Kidney glomerular epithelial cell (primary cell): Measurements from ENCODE around the gene AMDHD2.
A peak's percentile ranks its signal among the peaks of the same experiment; 100 is the strongest.
"Not testable (repeated sequence)": the region's sequence is repeated elsewhere in the genome, so short reads cannot be mapped to it uniquely, and the experiment has no call there.

ENCODE experiments used
- DNase-seq: peaks from one replicate; lab custom pipeline; 2025; lab: John Stamatoyannopoulos, UW

The AMDHD2 gene

GRCh38 chr16:2520097-2520783 is at the start of gene AMDHD2:
AMDHD2 (plus strand) TSS chr16:2520371; CDS start chr16:2520459, 88 bp downstream.
- DNase-seq: peak; percentile 59

GRCh38 chr16:2470603-2471015 is 49.6 kb upstream of the AMDHD2 start:
- no peak for DNase-seq

GRCh38 chr16:2471016-2471652 is 49.0 kb upstream of the AMDHD2 start, which contains the start of gene NTN3:
NTN3 (plus strand) TSS chr16:2471297; CDS start chr16:2471702, 405 bp downstream.
- DNase-seq: no peak

- DNase-seq: no peak
Measured at GRCh38 chr16:2471653-2472487, 48.3 kb upstream of the AMDHD2 start.

- DNase-seq: no peak
Measured at GRCh38 chr16:2472488-2472864, 47.7 kb upstream of the AMDHD2 start.

- DNase-seq: no peak
Measured at GRCh38 chr16:2472885-2473445, 47.2 kb upstream of the AMDHD2 start.

- no peak for DNase-seq
Measured at GRCh38 chr16:2473446-2473926, 46.7 kb upstream of the AMDHD2 start.

- no peak for DNase-seq
Measured at GRCh38 chr16:2473999-2474876, 45.9 kb upstream of the AMDHD2 start.

GRCh38 chr16:2474877-2475412 is 45.2 kb upstream of the AMDHD2 start, which contains the start of gene TBC1D24:
TBC1D24 (plus strand) TSS chr16:2475127; CDS start chr16:2496149, 21,022 bp downstream.
- peak; percentile 42 for DNase-seq

- no peak for DNase-seq
Measured at GRCh38 chr16:2475413-2476344, 44.5 kb upstream of the AMDHD2 start.

- no peak for DNase-seq
Measured at GRCh38 chr16:2476345-2476720, 43.8 kb upstream of the AMDHD2 start.

- DNase-seq: no peak
Measured at GRCh38 chr16:2476741-2477140, 43.4 kb upstream of the AMDHD2 start.

- no peak for DNase-seq
Measured at GRCh38 chr16:2477327-2477726, 42.8 kb upstream of the AMDHD2 start.

GRCh38 chr16:2478279-2478678 is 41.9 kb upstream of the AMDHD2 start:
- no peak for DNase-seq

GRCh38 chr16:2479996-2480395 is 40.2 kb upstream of the AMDHD2 start:
- not testable (repeated sequence) for DNase-seq

- no peak for DNase-seq
Measured at GRCh38 chr16:2480948-2481347, 39.2 kb upstream of the AMDHD2 start.

- DNase-seq: no peak
Measured at GRCh38 chr16:2481676-2482075, 38.5 kb upstream of the AMDHD2 start.

- no peak for DNase-seq
Measured at GRCh38 chr16:2482249-2482648, 37.9 kb upstream of the AMDHD2 start.

- no peak for DNase-seq
Measured at GRCh38 chr16:2482708-2483534, 37.2 kb upstream of the AMDHD2 start.
